Right lobe of liver (tissue), 6 donors: Measurements from ENCODE around the gene AOX1. TPM values are rescaled to one million over a fixed set of nuclear protein-coding genes. Genes with fewer than 3 reads are reported as not detected.
A peak's percentile ranks its signal among the peaks of the same experiment; 100 is the strongest.

Experiments
- ATAC-seq, 4 donors: fragments of 200-7000 bp; cut with Tn5 transposase; one replicate each; pipeline ENCODE4 v1.9.1; 2020; ENCODE audit warnings: mild to moderate bottlenecking in 4 of 4, moderate library complexity in 4 of 4
- DNase-seq, 3 donors: peaks; one replicate each; pipeline ENCODE4 v3.0.0-alpha.2; 2020
- H3K27ac ChIP-seq, 3 donors: fragments of 200-600 bp; one replicate each; pipeline ENCODE4 v1.8.0; 2022
- H3K27me3 ChIP-seq, 2 donors: fragments of 200-600 bp; one replicate each; pipeline ENCODE4 v1.8.0; 2022
- H3K36me3 ChIP-seq, 4 donors: fragments of 200-600 bp; sonication (generic) in 1 of 4; one replicate each; pipeline versions ENCODE4 v1.5.1 to v1.8.0; 2017 to 2022; ENCODE audit warnings: control low read depth in 1 of 4
- H3K4me1 ChIP-seq, 4 donors: fragments of 200-600 bp; sonication (generic) in 1 of 4; one replicate each; pipeline versions ENCODE4 v1.5.1 to v1.8.0; 2017 to 2022; ENCODE audit warnings: control low read depth in 1 of 4
- H3K4me3 ChIP-seq, 3 donors: fragments of 200-600 bp; one replicate each; pipeline ENCODE4 v1.8.0; 2022
- H3K9me3 ChIP-seq, 4 donors: fragments of 200-600 bp; sonication (generic) in 1 of 4; one replicate each; pipeline versions ENCODE4 v1.5.1 to v1.8.0; 2017 to 2022; ENCODE audit warnings: control low read depth in 1 of 4
- POLR2A ChIP-seq: fragments of 450-650 bp; IDR thresholded peaks from one replicate; pipeline ENCODE4 v1.6.1; 2017; ENCODE audit warnings: antibody characterized with exemption, mild to moderate bottlenecking
- WGBS: methylation state at CpG from one replicate; pipeline ENCODE4 v1.1.6; 2018; ENCODE audit warnings: low coverage, low lambda C conversion rate; ENCODE audit not compliant: insufficient coverage; ENCODE audit errors: missing lambda C conversion rate; 5-methylcytosine and 5-hydroxymethylcytosine counted together
- intact Hi-C, 2 donors: fragments of 100-400 bp; cut with DNase I; formaldehyde crosslinking; loops; one replicate each; pipeline versions ENCODE4 v1.11.2 to v1.14.1; 2022
- total RNA-seq, 6 experiments: library from RNA; depleted of rRNA in 2 of 6; stranded (reverse); fragments of >200 nt in 2 of 6; fragmentation: NEBNext Ultra II Directional in 3 of 6; extraction: Animal tissue kit (Norgen Biotek cat#: 25700) in 3 of 6; gene quantifications; one replicate each; pipeline versions ENCODE4 v1.1.0 to v1.2.4, GENCODE V29; 2016 to 2023
- TF ChIP-seq, protein P1 (sequence below), 4 donors: fragments of 200-600 bp in 3 of 4; fragments of 450-650 bp in 1 of 4; IDR thresholded peaks; one replicate each; pipeline versions ENCODE4 v1.5.1 to v1.8.0; 2016 to 2022; ENCODE audit warnings: antibody characterized with exemption in 4 of 4, mild to moderate bottlenecking in 2 of 4
- donor health status: DM: no; HTN: yes; CAD: no.
- donor health status: DM: no; HTN: no; CAD: no.
- donor health status: DM: no; HTN: no; CAD: no.
- donor health status: DM: no; HTN: yes; CAD: no.
- donor health status: DM: no; HTN: yes; CAD: no.

AOX1 gene
- total RNA-seq, 6 experiments from 2014 or later: 524 to 1,747 (median 931) TPM

DNA sequence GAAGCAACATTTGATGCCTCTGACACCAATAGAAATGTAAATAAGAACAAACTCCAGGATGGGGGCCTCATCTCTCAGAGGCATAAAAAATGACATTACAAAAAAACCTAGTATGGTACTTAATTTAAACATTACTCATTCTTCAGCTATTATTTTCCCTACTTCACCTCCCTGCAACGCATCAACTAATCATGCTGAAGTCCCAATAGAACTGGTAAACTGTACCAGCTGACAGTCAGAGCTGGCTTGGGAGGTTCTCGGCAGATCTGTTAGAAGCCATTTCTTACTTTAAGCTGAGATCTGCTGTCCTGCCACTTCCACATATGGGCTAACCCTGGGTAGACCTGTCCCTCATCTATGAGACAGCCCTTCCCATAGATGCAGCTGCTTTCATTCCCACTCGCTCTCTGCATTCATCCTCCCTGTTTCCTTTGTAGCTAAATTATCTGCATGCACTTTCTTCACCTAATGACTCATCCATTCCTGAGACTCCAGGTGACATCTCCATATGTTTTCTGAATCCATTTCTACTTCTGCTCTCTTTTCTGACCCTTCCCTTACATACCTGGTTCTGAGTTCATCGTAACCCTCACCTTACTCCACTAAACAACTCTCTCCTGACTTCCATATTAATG, 108.1 kb downstream of the AOX1 start:
- Histone ChIP-seq H3K27ac (no peak overlapping the region), H3K4me1 (peaks cover 0 to 8% (median 0%) of the 10 kb centered on the region in 4 donors), H3K4me3 (no peak overlapping the region), H3K27me3 (no peaks in the 10 kb centered on the region), H3K36me3 (no peaks in the 10 kb centered on the region), H3K9me3 (no peaks in the 10 kb centered on the region)
- TF ChIP-seq POLR2A: no peak
- TF ChIP-seq, protein P1, sequence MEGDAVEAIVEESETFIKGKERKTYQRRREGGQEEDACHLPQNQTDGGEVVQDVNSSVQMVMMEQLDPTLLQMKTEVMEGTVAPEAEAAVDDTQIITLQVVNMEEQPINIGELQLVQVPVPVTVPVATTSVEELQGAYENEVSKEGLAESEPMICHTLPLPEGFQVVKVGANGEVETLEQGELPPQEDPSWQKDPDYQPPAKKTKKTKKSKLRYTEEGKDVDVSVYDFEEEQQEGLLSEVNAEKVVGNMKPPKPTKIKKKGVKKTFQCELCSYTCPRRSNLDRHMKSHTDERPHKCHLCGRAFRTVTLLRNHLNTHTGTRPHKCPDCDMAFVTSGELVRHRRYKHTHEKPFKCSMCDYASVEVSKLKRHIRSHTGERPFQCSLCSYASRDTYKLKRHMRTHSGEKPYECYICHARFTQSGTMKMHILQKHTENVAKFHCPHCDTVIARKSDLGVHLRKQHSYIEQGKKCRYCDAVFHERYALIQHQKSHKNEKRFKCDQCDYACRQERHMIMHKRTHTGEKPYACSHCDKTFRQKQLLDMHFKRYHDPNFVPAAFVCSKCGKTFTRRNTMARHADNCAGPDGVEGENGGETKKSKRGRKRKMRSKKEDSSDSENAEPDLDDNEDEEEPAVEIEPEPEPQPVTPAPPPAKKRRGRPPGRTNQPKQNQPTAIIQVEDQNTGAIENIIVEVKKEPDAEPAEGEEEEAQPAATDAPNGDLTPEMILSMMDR (IDR thresholded peaks at IDR 0.05): no peak
- DNase-seq: no peak
- intact Hi-C loops: loop anchor here in 1 of 2 donors (10.0 kb wide), 1 partner anchor 119 kb away; no protein-coding TSS in a partner anchor
- no peak for ATAC-seq
- WGBS: 94% methylated on average over 3 of the region's 4 CpGs

DNA sequence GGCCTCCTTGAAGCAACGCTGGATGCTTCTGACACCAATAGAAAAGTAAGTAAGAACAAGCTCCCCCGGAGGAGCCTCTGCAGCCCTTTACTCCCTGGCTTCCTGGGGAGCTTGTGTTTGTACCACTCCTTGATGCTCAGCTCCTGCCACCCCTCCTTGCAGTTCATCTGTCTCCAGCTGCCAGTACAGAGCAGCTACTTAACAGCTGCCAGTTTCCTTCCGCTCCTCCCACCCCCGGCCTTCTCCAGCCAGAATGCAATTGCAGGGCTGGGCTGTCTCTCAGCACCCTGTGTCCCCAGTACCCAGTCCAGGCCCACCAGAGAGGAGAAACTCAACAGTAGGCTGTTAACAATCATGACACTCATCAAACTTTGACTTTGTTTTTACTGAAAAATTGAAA, 109.4 kb downstream of the AOX1 start:
- DNase-seq: no peak
- Histone ChIP-seq H3K9me3 (no peaks in the 10 kb centered on the region), H3K36me3 (no peaks in the 10 kb centered on the region), H3K4me1 (peaks cover 0 to 15% (median 0%) of the 10 kb centered on the region in 4 donors), H3K4me3 (no peak overlapping the region), H3K27me3 (no peaks in the 10 kb centered on the region), H3K27ac (no peak overlapping the region)
- WGBS: 39% methylated on average over 3 of the region's 4 CpGs
- intact Hi-C loops: loop anchor here in 1 of 2 donors (10.0 kb wide), 1 partner anchor 120 kb away; no protein-coding TSS in a partner anchor
- peak in 2 of 4 donors; percentile 11 to 26 for ATAC-seq
- no peak for TF ChIP-seq POLR2A
- TF ChIP-seq, protein P1 (IDR thresholded peaks at IDR 0.05): no peak

DNA sequence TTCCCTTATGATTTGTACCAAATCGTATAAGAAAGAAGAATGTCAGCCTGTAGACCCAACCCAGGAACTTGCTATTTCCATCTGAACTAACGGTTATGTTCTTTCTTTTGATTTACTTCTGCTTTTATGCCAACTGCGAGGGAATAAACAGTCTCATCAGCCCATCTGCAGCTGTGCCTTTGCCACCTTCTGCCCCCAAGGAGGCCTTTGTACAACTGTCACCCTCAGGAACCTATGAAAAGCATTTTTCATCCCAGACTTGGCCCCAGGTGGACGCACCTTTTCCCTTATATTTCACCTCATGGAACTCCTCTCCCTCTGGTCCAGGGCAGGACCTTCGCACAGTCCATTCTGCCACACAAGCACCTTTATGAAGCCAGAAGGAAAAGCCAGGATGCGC, 109.8 kb downstream of the AOX1 start:
- DNase-seq: no peak
- Histone ChIP-seq H3K9me3 (no peaks in the 10 kb centered on the region), H3K27me3 (no peaks in the 10 kb centered on the region), H3K36me3 (no peaks in the 10 kb centered on the region), H3K4me1 (peaks cover 0 to 18% (median 0%) of the 10 kb centered on the region in 4 donors), H3K27ac (no peak overlapping the region), H3K4me3 (no peak overlapping the region)
- intact Hi-C loops: loop anchor here in 1 of 2 donors (10.0 kb wide), 1 partner anchor 121 kb away; no protein-coding TSS in a partner anchor
- TF ChIP-seq, protein P1 (IDR thresholded peaks at IDR 0.05): no peak
- no peak for TF ChIP-seq POLR2A
- no peak for ATAC-seq
- 78% methylated on average over 6 of the region's 6 CpGs for WGBS

DNA sequence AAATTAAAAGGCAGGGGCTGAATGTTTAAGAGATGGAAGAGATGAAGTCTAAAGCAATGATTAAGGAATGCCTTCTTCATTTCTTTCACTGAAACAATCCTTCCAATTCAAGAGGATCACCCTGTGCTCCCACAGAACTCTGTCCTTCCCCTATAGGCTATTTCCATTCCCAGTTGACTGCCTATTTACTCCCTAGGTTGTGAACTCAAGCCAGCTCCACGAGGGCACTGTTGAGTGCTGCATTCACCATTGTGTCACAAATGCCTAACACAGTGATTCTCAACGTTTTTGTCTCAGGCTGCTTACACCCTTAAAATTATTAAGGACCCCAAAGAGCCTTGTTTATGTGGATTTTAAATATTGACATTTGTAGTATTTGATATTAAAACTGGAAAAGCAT, 112.4 kb downstream of the AOX1 start:
- Histone ChIP-seq H3K27me3 (no peaks in the 10 kb centered on the region), H3K27ac (no peak overlapping the region), H3K4me3 (no peak overlapping the region), H3K4me1 (peaks cover 0 to 33% (median 0%) of the 10 kb centered on the region in 4 donors), H3K9me3 (no peaks in the 10 kb centered on the region), H3K36me3 (no peaks in the 10 kb centered on the region)
- DNase-seq (no peak), ATAC-seq (no peak)
- TF ChIP-seq, protein P1 (IDR thresholded peaks at IDR 0.05): no peak
- intact Hi-C loops: loop anchor here in 1 of 2 donors (10.0 kb wide), 1 partner anchor 123 kb away; no protein-coding TSS in a partner anchor
- 38% methylated on average over 2 of the region's 2 CpGs for WGBS
